HG03196 (cell line): ENCODE results near the gene TNFRSF25.

Experiments used
- ATAC-seq: cut with Tn5 transposase; IDR thresholded peaks from one replicate; pipeline ENCODE4 v1.9.1; 2021; ENCODE audit not compliant: unreplicated experiment

Gene TNFRSF25

GRCh38 chr1:6466023-6466422 is at the start of gene TNFRSF25:
TNFRSF25 (minus strand) TSS chr1:6466173; CDS start chr1:6466107, 66 bp downstream.
- no peak for ATAC-seq

GRCh38 chr1:6515771-6516170 is 49.8 kb upstream of the TNFRSF25 start:
- ATAC-seq = no peak

GRCh38 chr1:6513320-6513801 is 47.4 kb upstream of the TNFRSF25 start:
- no peak for ATAC-seq

GRCh38 chr1:6512908-6513280 is 46.9 kb upstream of the TNFRSF25 start:
- ATAC-seq = no peak

- ATAC-seq = no peak
These were observed 46.4 kb upstream of the TNFRSF25 start for GRCh38 chr1:6512245-6512907.

- no peak for ATAC-seq
These were observed 45.7 kb upstream of the TNFRSF25 start for GRCh38 chr1:6511561-6512244.

GRCh38 chr1:6511056-6511455 is 45.1 kb upstream of the TNFRSF25 start:
- no peak for ATAC-seq

GRCh38 chr1:6510493-6510892 is 44.5 kb upstream of the TNFRSF25 start:
- no peak for ATAC-seq

GRCh38 chr1:6509919-6510291 is 43.9 kb upstream of the TNFRSF25 start:
- no peak for ATAC-seq

- no peak for ATAC-seq
These were observed 43.4 kb upstream of the TNFRSF25 start for GRCh38 chr1:6509220-6509918.

- ATAC-seq = no peak
These were observed 42.8 kb upstream of the TNFRSF25 start for GRCh38 chr1:6508816-6509189.

GRCh38 chr1:6508154-6508815 is 42.3 kb upstream of the TNFRSF25 start:
- ATAC-seq = no peak

- no peak for ATAC-seq
These were observed 41.5 kb upstream of the TNFRSF25 start for GRCh38 chr1:6507461-6507911.

- ATAC-seq = no peak
These were observed 41.1 kb upstream of the TNFRSF25 start for GRCh38 chr1:6507037-6507428.

- ATAC-seq = no peak
These were observed 40.5 kb upstream of the TNFRSF25 start for GRCh38 chr1:6506210-6507036.

GRCh38 chr1:6505367-6506209 is 39.6 kb upstream of the TNFRSF25 start:
- ATAC-seq = no peak

GRCh38 chr1:6504887-6505286 is 38.9 kb upstream of the TNFRSF25 start:
- ATAC-seq = no peak

GRCh38 chr1:6503884-6504602 is 38.1 kb upstream of the TNFRSF25 start:
- ATAC-seq = no peak
